ENCODE measurements around the gene CLSTN3. TPM values are rescaled to one million over a fixed set of nuclear protein-coding genes. Genes with fewer than 3 reads are reported as not detected.

CLSTN3 gene
- total RNA-seq, 1 experiment from 2014 or later = 24.7 TPM

- ATAC-seq (no peak), DNase-seq (ENCODE audit: low spot score) (no peak)
- Mint-ChIP-seq H3K9me3 (no peaks in the 10 kb centered on the region), H3K27ac (no peak overlapping the region), H3K27me3 (ENCODE audit: low read depth) (peaks cover 5% of the 10 kb centered on the region), H3K4me1 (peaks cover 15% of the 10 kb centered on the region), H3K4me3 (no peak overlapping the region), H3K36me3 (no peaks in the 10 kb centered on the region)
- TF ChIP-seq NFYB (CRISPR knock-in tag; conservative IDR thresholded peaks at IDR 0.05; ENCODE audit: low read depth) (no peak), EMX1 (CRISPR knock-in tag; IDR thresholded peaks at IDR 0.05) (no peak), ATF1 (CRISPR knock-in tag; IDR thresholded peaks at IDR 0.05) (no peak), E2F5 (CRISPR knock-in tag; IDR thresholded peaks at IDR 0.05) (no peak)
- POLR2A ChIA-PET = interaction anchor here (0.9 kb wide), 1 partner anchor 13 kb away, joined by 3 read pairs; no protein-coding TSS in a partner anchor
- CTCF ChIA-PET = interaction anchor here (0.5 to 1.8 kb wide), 5 partner anchors 10 to 997 kb away, joined by 3 to 6 read pairs (median 4); partner anchors contain the start of gene C1RL
Measured at GRCh38 chr12:7122811-7123769, 7.1 kb upstream of the CLSTN3 start.

GRCh38 chr12:7123806-7124522 is 6.2 kb upstream of the CLSTN3 start:
- Mint-ChIP-seq H3K27ac (no peak overlapping the region), H3K4me3 (no peak overlapping the region), H3K27me3 (ENCODE audit: low read depth) (peaks cover 8% of the 10 kb centered on the region), H3K9me3 (no peaks in the 10 kb centered on the region), H3K36me3 (no peaks in the 10 kb centered on the region), H3K4me1 (peaks cover 24% of the 10 kb centered on the region)
- ATAC-seq (no peak), DNase-seq (ENCODE audit: low spot score) (no peak)
- ChIA-PET CTCF (interaction anchor here (1.6 kb wide), 1 partner anchor 15 kb away, joined by 5 read pairs; the partner anchor contains the start of gene C1RL), POLR2A (no interaction called here)
- TF ChIP-seq USF2 (CRISPR knock-in tag; IDR thresholded peaks at IDR 0.05) (no peak), ATF1 (CRISPR knock-in tag; IDR thresholded peaks at IDR 0.05) (no peak), STAT6 (CRISPR knock-in tag; conservative IDR thresholded peaks at IDR 0.05; ENCODE audit: low read depth) (no peak), NR3C1 (CRISPR knock-in tag; conservative IDR thresholded peaks at IDR 0.05; ENCODE audit: low read depth) (no peak), OVOL2 (CRISPR knock-in tag; IDR thresholded peaks at IDR 0.05; ENCODE audit: borderline replicate concordance) (no peak), RELA (CRISPR knock-in tag; IDR thresholded peaks at IDR 0.05; ENCODE audit: borderline replicate concordance) (no peak), TEAD4 (CRISPR knock-in tag; IDR thresholded peaks at IDR 0.05) (no peak), E2F4 (CRISPR knock-in tag; IDR thresholded peaks at IDR 0.05; ENCODE audit: borderline replicate concordance, low read depth) (no peak), ZNF121 (CRISPR knock-in tag; IDR thresholded peaks at IDR 0.05) (no peak), ZNF423 (CRISPR knock-in tag; IDR thresholded peaks at IDR 0.05) (no peak), ZNF532 (CRISPR knock-in tag; IDR thresholded peaks at IDR 0.05; ENCODE audit: borderline replicate concordance) (no peak), GRHL2 (CRISPR knock-in tag; IDR thresholded peaks at IDR 0.05; ENCODE audit: insufficient replicate concordance, severe bottlenecking) (no peak), ZBTB21 (CRISPR knock-in tag; IDR thresholded peaks at IDR 0.05; ENCODE audit: borderline replicate concordance) (no peak), ZNF671 (CRISPR knock-in tag; IDR thresholded peaks at IDR 0.05) (no peak), ATF3 (CRISPR knock-in tag; conservative IDR thresholded peaks at IDR 0.05) (no peak), NR2C2 (CRISPR knock-in tag; IDR thresholded peaks at IDR 0.05) (no peak), CREM (CRISPR knock-in tag; IDR thresholded peaks at IDR 0.05) (no peak), MYBL2 (CRISPR knock-in tag; IDR thresholded peaks at IDR 0.05) (no peak), SMAD3 (CRISPR knock-in tag; IDR thresholded peaks at IDR 0.05; ENCODE audit: borderline replicate concordance) (no peak), ZNF232 (CRISPR knock-in tag; IDR thresholded peaks at IDR 0.05) (no peak)
